HepG2 (cell line): Measurements from ENCODE around the gene KLF9. TPM values are rescaled to one million over a fixed set of nuclear protein-coding genes. Genes with fewer than 3 reads are reported as not detected.

ENCODE experiments used
- ATAC-seq: fragments of 200-7000 bp; cut with Tn5 transposase; 3 replicates; pipeline ENCODE4 v1.9.1; 2020; ENCODE audit warnings: mild to moderate bottlenecking, moderate library complexity
- BruUV-seq: library from RNA; stranded (reverse); fragments of 400-500 nt; replicated peaks from 2 replicates; lab custom pipeline; 2021; lab: Mats Ljungman, UMichigan
- CTCF ChIA-PET: fragments of 300-600 bp; formaldehyde crosslinking; extraction: SDS; loops from one replicate; lab custom pipeline; 2021; ENCODE audit warnings: low total read pairs, inconsistent platforms, low intra/inter-chr PET ratio; lab: Yijun Ruan, JAX
- POLR2A ChIA-PET: fragments of 350-600 bp; sonication (Branson Sonifier 250); formaldehyde crosslinking; loops from one replicate; lab custom pipeline; 2020; ENCODE audit warnings: antibody characterized with exemption, inconsistent platforms; lab: Yijun Ruan, JAX
- DNase-seq: peaks from one replicate; pipeline ENCODE4 v3.0.0-alpha.2; 2015; ENCODE audit warnings: low spot score
- FAIRE-seq: peaks from 3 replicates; lab custom pipeline; 2011; peaks lifted over from hg19 to GRCh38; lab: Jason Lieb, UNC
- H2AFZ ChIP-seq: one replicate; pipeline ENCODE4 v1.6.1; 2011; ENCODE audit warnings: low read length, inconsistent platforms
- H3K27ac ChIP-seq: fragments of 300-600 bp; 3 replicates; pipeline ENCODE4 v1.8.0; 2011; ENCODE audit warnings: mixed run types, mild to moderate bottlenecking, mixed read lengths, low read length, inconsistent platforms; ENCODE audit not compliant: insufficient read depth; ENCODE audit errors: extremely low read length
- H3K27me3 ChIP-seq, 2 experiments: fragments of 200-600 bp in 1 of 2; 2 replicates in 1 of 2; 3 replicates in 1 of 2; pipeline versions ENCODE4 v1.6.0 to v1.8.0; 2011; ENCODE audit warnings: low read length in 2 of 2, mild to moderate bottlenecking in 2 of 2, moderate library complexity in 2 of 2, inconsistent platforms in 1 of 2; ENCODE audit not compliant: insufficient read depth in 2 of 2, control insufficient read depth in 1 of 2
- H3K36me3 ChIP-seq, 2 experiments: fragments of 200-600 bp in 1 of 2; replicated peaks in 1 of 2; 2 replicates in 1 of 2; 3 replicates in 1 of 2; pipeline versions ENCODE4 v1.5.1 to v1.8.0; 2011; ENCODE audit warnings: low read length in 2 of 2, inconsistent platforms in 1 of 2; ENCODE audit not compliant: insufficient read depth in 2 of 2, control insufficient read depth in 1 of 2
- H3K4me1 ChIP-seq: 2 replicates; pipeline ENCODE4 v1.5.1; 2012; ENCODE audit warnings: low read length, inconsistent platforms; ENCODE audit not compliant: insufficient read depth
- H3K4me2 ChIP-seq: 2 replicates; pipeline ENCODE4 v1.6.0; 2011; ENCODE audit warnings: low read depth, low read length, inconsistent platforms
- H3K4me3 ChIP-seq, 3 experiments: fragments of 200-600 bp in 1 of 3; sonication (generic), shearing (Covaris generic) in 1 of 3; replicated peaks in 1 of 3; 2 replicates each; pipeline ENCODE4 v1.5.1; 2011 to 2016; ENCODE audit warnings: low read length in 3 of 3, inconsistent platforms in 2 of 3, low read depth in 2 of 3, mild to moderate bottlenecking in 2 of 3, control low read depth in 1 of 3, mixed read lengths in 1 of 3; ENCODE audit not compliant: insufficient read depth in 1 of 3
- H3K79me2 ChIP-seq: one replicate; pipeline ENCODE4 v1.6.1; 2011; ENCODE audit warnings: low read length, inconsistent platforms; ENCODE audit not compliant: insufficient read depth
- H3K9ac ChIP-seq: 2 replicates; pipeline ENCODE4 v1.6.0; 2011; ENCODE audit warnings: mild to moderate bottlenecking, low read depth, low read length, inconsistent platforms; ENCODE audit not compliant: insufficient read depth
- H3K9me3 ChIP-seq: 2 replicates; pipeline ENCODE4 v1.5.1; 2012; ENCODE audit warnings: mild to moderate bottlenecking, low read length
- H4K20me1 ChIP-seq: 2 replicates; pipeline ENCODE4 v1.6.0; 2011; ENCODE audit warnings: inconsistent platforms, mild to moderate bottlenecking, low read length, moderate library complexity; ENCODE audit not compliant: insufficient read depth
- BORCS8-MEF2B ChIP-seq: sonication (generic); formaldehyde crosslinking; IDR thresholded peaks from 2 replicates; pipeline ENCODE4 v1.8.0; 2022; ENCODE audit warnings: mild to moderate bottlenecking, missing genetic modification reagents
- CENPBD1 ChIP-seq: sonication (generic); formaldehyde crosslinking; IDR thresholded peaks from 2 replicates; pipeline ENCODE4 v1.8.0; 2022; ENCODE audit warnings: missing genetic modification reagents, low read depth, mild to moderate bottlenecking, borderline replicate concordance
- EP300 ChIP-seq, 3 experiments: sonication (generic) in 1 of 3; formaldehyde crosslinking in 1 of 3; IDR thresholded peaks; 2 replicates each; pipeline versions ENCODE4 v1.5.1 to v1.6.1; 2011 to 2020; ENCODE audit warnings: low read depth in 2 of 3, low read length in 2 of 3, borderline replicate concordance in 1 of 3, improper control_type of control experiment in 1 of 3, mild to moderate bottlenecking in 1 of 3, missing genetic modification reagents in 1 of 3, moderate library complexity in 1 of 3
- ETV6 ChIP-seq: sonication (generic); formaldehyde crosslinking; conservative IDR thresholded peaks from 2 replicates; pipeline ENCODE4 v1.4.0; 2020; ENCODE audit warnings: missing genetic modification reagents
- HNF1B ChIP-seq: sonication (generic); formaldehyde crosslinking; IDR thresholded peaks from 2 replicates; pipeline ENCODE4 v1.5.1; 2020; ENCODE audit warnings: mild to moderate bottlenecking, moderate library complexity, missing genetic modification reagents
- HNF4G ChIP-seq, 2 experiments: sonication (generic) in 1 of 2; formaldehyde crosslinking in 1 of 2; IDR thresholded peaks; 2 replicates each; pipeline versions ENCODE4 v1.4.0 to v1.6.1; 2011 to 2020; ENCODE audit warnings: borderline replicate concordance in 2 of 2, low read depth in 2 of 2, mild to moderate bottlenecking in 2 of 2, low read length in 1 of 2, missing genetic modification reagents in 1 of 2, moderate library complexity in 1 of 2
- IKZF1 ChIP-seq: fragments of 450-650 bp; IDR thresholded peaks from 2 replicates; pipeline ENCODE4 v1.7.1; 2016
- MAF1 ChIP-seq: sonication (generic); formaldehyde crosslinking; IDR thresholded peaks from 2 replicates; pipeline ENCODE4 v1.5.0; 2020; ENCODE audit warnings: missing genetic modification reagents, borderline replicate concordance
- MAZ ChIP-seq, 2 experiments: sonication (generic) in 1 of 2; formaldehyde crosslinking in 1 of 2; IDR thresholded peaks; 2 replicates each; pipeline versions ENCODE4 v1.5.0 to v1.6.1; 2012 to 2020; ENCODE audit warnings: low read depth in 2 of 2, mild to moderate bottlenecking in 2 of 2, borderline replicate concordance in 1 of 2, improper control_type of control experiment in 1 of 2, low read length in 1 of 2, missing genetic modification reagents in 1 of 2, moderate library complexity in 1 of 2
- PRMT3 ChIP-seq: sonication (generic); formaldehyde crosslinking; IDR thresholded peaks from 2 replicates; pipeline ENCODE4 v1.8.1; 2022; ENCODE audit warnings: low read depth, mild to moderate bottlenecking, moderate library complexity, missing genetic modification reagents, borderline replicate concordance
- RXRB ChIP-seq: IDR thresholded peaks from 2 replicates; pipeline ENCODE4 v1.6.1; 2016; ENCODE audit warnings: borderline replicate concordance, missing genetic modification reagents, missing compliant biosample characterization
- SNAPC2 ChIP-seq: sonication (generic); formaldehyde crosslinking; IDR thresholded peaks from 2 replicates; pipeline ENCODE4 v1.8.1; 2022; ENCODE audit warnings: mild to moderate bottlenecking, missing genetic modification reagents
- YY1 ChIP-seq: IDR thresholded peaks from 2 replicates; pipeline ENCODE4 v1.6.1; 2011; ENCODE audit warnings: low read length, low read depth, moderate library complexity, mild to moderate bottlenecking; ENCODE audit not compliant: insufficient read depth, insufficient replicate concordance
- ZNF263 ChIP-seq: sonication (generic); formaldehyde crosslinking; IDR thresholded peaks from 2 replicates; pipeline ENCODE4 v1.4.0; 2020; ENCODE audit warnings: missing genetic modification reagents
- ZNF350 ChIP-seq: sonication (generic); formaldehyde crosslinking; IDR thresholded peaks from 2 replicates; pipeline ENCODE4 v1.4.0; 2020; ENCODE audit warnings: mild to moderate bottlenecking, low read depth, missing genetic modification reagents, borderline replicate concordance
- ZNF362 ChIP-seq: sonication (generic); formaldehyde crosslinking; IDR thresholded peaks from 2 replicates; pipeline ENCODE4 v1.4.0; 2020; ENCODE audit warnings: missing genetic modification reagents, mild to moderate bottlenecking, borderline replicate concordance
- ZNF572 ChIP-seq: sonication (generic); formaldehyde crosslinking; IDR thresholded peaks from 2 replicates; pipeline ENCODE4 v1.5.1; 2020; ENCODE audit warnings: mild to moderate bottlenecking, missing genetic modification reagents
- WGBS: methylation state at CpG from one replicate; pipeline ENCODE4 v1.1.6; 2017; ENCODE audit warnings: low lambda C conversion rate; 5-methylcytosine and 5-hydroxymethylcytosine counted together
- in situ Hi-C: cut with HindIII; loops from 2 replicates; pipeline ENCODE4 v1.10.0; 2017; ENCODE audit warnings: low pct_unique_long_range_greater_than_20kb; ENCODE audit not compliant: extremely low pct_ligation_motif_present
- intact Hi-C: fragments of 100-400 bp; cut with micrococcal nuclease; formaldehyde crosslinking; loops from one replicate; pipeline ENCODE4 v1.10.0; 2022; ENCODE audit not compliant: unreplicated experiment
- polyA plus RNA-seq, 8 experiments: library from polyadenylated mRNA; depleted of rRNA in 3 of 8; stranded (reverse) in 7 of 8; unstranded in 1 of 8; fragments of >200 nt; fragmentation: Illumina TruSeq in 4 of 8; extraction: Trizol in 4 of 8; gene quantifications; 2 replicates each; pipeline versions ENCODE4 v1.2.1 to v1.2.3, GENCODE V29; 2011 to 2016; ENCODE audit warnings: low read depth in 4 of 8, missing spikeins in 1 of 8, mixed read lengths in 1 of 8; ENCODE audit not compliant: insufficient read depth in 1 of 8
- total RNA-seq, 5 experiments: library from RNA; depleted of rRNA; stranded (reverse); fragments of >200 nt; fragmentation: Illumina TruSeq; extraction: Trizol; gene quantifications; 2 replicates each; pipeline ENCODE4 v1.2.3, GENCODE V29; 2016; ENCODE audit warnings: low read depth in 1 of 5

The KLF9 gene
- total and polyA plus RNA-seq, 2 of the 13 experiments (the other 11 are each of a cell fraction or from before 2014, with no cell fraction given): 5.7 to 7.2 TPM

GRCh38 chr9:70411930-70412831 is 2.3 kb downstream of the KLF9 start:
- Histone ChIP-seq H3K9me3 (no peaks in the 10 kb centered on the region), H3K9ac (peak overlapping the region; percentile 89), H3K36me3 (no peaks in the 10 kb centered on the region), H3K27me3 (peaks cover 0 to 9% of the 10 kb centered on the region in 2 experiments; a peak in 2 of 5 replicates), H3K27ac (peak overlapping the region; percentile 80), H3K4me1 (peaks cover 47% of the 10 kb centered on the region), H2AFZ (no peak overlapping the region), H3K4me3 (peak overlapping the region; percentile 74 to 88 (median 84)), H3K79me2 (peaks cover 54% of the 10 kb centered on the region), H3K4me2 (peak overlapping the region; percentile 99), H4K20me1 (peaks cover 12% of the 10 kb centered on the region; the same call in 1 of the 2 replicates)
- ATAC-seq (peak; percentile 67), FAIRE-seq (no peak), DNase-seq (peak; percentile 81)
- no TSS peak for BruUV-seq
- in situ Hi-C loops (loop anchor here (10.0 kb wide), 1 partner anchor 147 kb away; no protein-coding TSS in a partner anchor), intact Hi-C loops (loop anchor here (1.0 to 5.0 kb wide), 4 partner anchors 8 to 155 kb away; partner anchors contain the start of gene SMC5)
- WGBS: 0% methylated on average over 35 of the region's 41 CpGs
- ChIA-PET CTCF (no interaction called here), POLR2A (interaction anchor here (0.8 to 3.4 kb wide), 6 partner anchors 8 to 652 kb away, joined by 3 to 49 read pairs (median 4); partner anchors contain the start of gene PTAR1)
- peak; percentile 39 for TF ChIP-seq YY1
- no peak for TF ChIP-seq MAF1 (CRISPR knock-in tag)
- TF ChIP-seq BORCS8-MEF2B (CRISPR knock-in tag): no peak
- TF ChIP-seq ZNF350 (CRISPR knock-in tag): no peak
- peak; percentile 56; the same call in 1 of the 2 replicates for TF ChIP-seq ZNF263 (CRISPR knock-in tag)
- TF ChIP-seq ZNF362 (CRISPR knock-in tag): peak; percentile 93
- TF ChIP-seq ETV6: no peak
- no peak for TF ChIP-seq IKZF1
- TF ChIP-seq RXRB (CRISPR knock-in tag): peak; percentile 20; the same call in 1 of the 2 replicates
- TF ChIP-seq EP300 (IDR thresholded peaks at IDR 0.05; ENCODE audit: low read depth in 2 of 2, low read length in 2 of 2): peak in 1 of 2 experiments; percentile 21; a peak in 1 of 4 replicates
- no peak for TF ChIP-seq EP300 (CRISPR knock-in tag; IDR thresholded peaks at IDR 0.05; ENCODE audit: borderline replicate concordance)
- no peak for TF ChIP-seq ZNF572
- TF ChIP-seq MAZ (IDR thresholded peaks at IDR 0.05; ENCODE audit: borderline replicate concordance, low read depth, low read length): 0 out of 2 replicates have a peak, but pooled peaks have one; percentile 13
- TF ChIP-seq MAZ (CRISPR knock-in tag; IDR thresholded peaks at IDR 0.05; ENCODE audit: low read depth): no peak
- no peak for TF ChIP-seq CENPBD1 (CRISPR knock-in tag)
- no peak for TF ChIP-seq SNAPC2 (CRISPR knock-in tag)
- TF ChIP-seq HNF4G (IDR thresholded peaks at IDR 0.05; ENCODE audit: borderline replicate concordance, low read depth, low read length): peak; percentile 53; the same call in 1 of the 2 replicates
- TF ChIP-seq HNF4G (CRISPR knock-in tag; IDR thresholded peaks at IDR 0.05; ENCODE audit: borderline replicate concordance, low read depth): no peak
- no peak for TF ChIP-seq PRMT3
- TF ChIP-seq HNF1B (CRISPR knock-in tag): 0 out of 2 replicates have a peak, but pooled peaks have one; percentile 17
